Stimulated activated memory B cell treated with anti-CD40 and anti-IgM and Interleukin-4, amounts not matched to agents 10 μg/mL and 1 μg/mL and 100 μg/mL, for 72 hours (primary cell): Measurements from ENCODE around the gene PCBP1.
"Not testable (repeated sequence)": the region's sequence is repeated elsewhere in the genome, so short reads cannot be mapped to it uniquely, and the experiment has no call there.

Experiments used
- ATAC-seq: fragments of 150-1000 bp; cut with Tn5 transposase; 2 replicates; pipeline ENCODE4 v1.10.0; 2021
- H3K27ac Mint-ChIP-seq: one replicate; pipeline ENCODE4 v1.8.0; 2022; ENCODE audit warnings: mild to moderate bottlenecking, mixed read lengths
- H3K27me3 Mint-ChIP-seq: one replicate; pipeline ENCODE4 v1.8.0; 2022; ENCODE audit warnings: mixed read lengths
- H3K36me3 Mint-ChIP-seq: one replicate; pipeline ENCODE4 v1.8.0; 2022; ENCODE audit warnings: mixed read lengths
- H3K4me1 Mint-ChIP-seq: one replicate; pipeline ENCODE4 v1.8.0; 2022; ENCODE audit warnings: mixed read lengths
- H3K4me3 Mint-ChIP-seq: one replicate; pipeline ENCODE4 v1.8.0; 2022; ENCODE audit warnings: mild to moderate bottlenecking, moderate library complexity, mixed read lengths
- H3K9me3 Mint-ChIP-seq: one replicate; pipeline ENCODE4 v1.8.0; 2022; ENCODE audit warnings: mixed read lengths

PCBP1 gene

GRCh38 chr2:70086838-70087701 lies at the start of gene PCBP1:
Gene PCBP1 (plus strand): TSS chr2:70087477. CDS start chr2:70087744, 267 bp downstream.
- Mint-ChIP-seq H3K4me1 (peaks cover 63% of the 10 kb centered on the region), H3K27ac (peak within 1 kb of the TSS; percentile 97), H3K9me3 (no peaks in the 10 kb centered on the region), H3K27me3 (no peaks in the 10 kb centered on the region), H3K4me3 (peak within 1 kb of the TSS; percentile 95), H3K36me3 (peaks cover 50% of the 10 kb centered on the region)
- peak; percentile 80 for ATAC-seq

- Mint-ChIP-seq H3K4me1 (no peaks in the 10 kb centered on the region), H3K27me3 (no peaks in the 10 kb centered on the region), H3K27ac (no peak overlapping the region), H3K36me3 (peaks cover 19% of the 10 kb centered on the region), H3K9me3 (no peaks in the 10 kb centered on the region), H3K4me3 (no peak overlapping the region)
- ATAC-seq = no peak
These were observed 47.9 kb upstream of the PCBP1 start for GRCh38 chr2:70039366-70039765.

GRCh38 chr2:70041663-70042062 lies 45.6 kb upstream of the PCBP1 start:
- Mint-ChIP-seq H3K36me3 (peaks cover 38% of the 10 kb centered on the region), H3K9me3 (no peaks in the 10 kb centered on the region), H3K4me1 (no peaks in the 10 kb centered on the region), H3K27ac (no peak overlapping the region), H3K27me3 (no peaks in the 10 kb centered on the region), H3K4me3 (no peak overlapping the region)
- no peak for ATAC-seq

GRCh38 chr2:70042246-70042645 lies 45.0 kb upstream of the PCBP1 start:
- Mint-ChIP-seq H3K4me3 (no peak overlapping the region), H3K27me3 (no peaks in the 10 kb centered on the region), H3K4me1 (no peaks in the 10 kb centered on the region)

GRCh38 chr2:70043252-70043875 lies 43.9 kb upstream of the PCBP1 start:
- no peak overlapping the region for H3K4me3 Mint-ChIP-seq
- peaks cover 42% of the 10 kb centered on the region for H3K36me3 Mint-ChIP-seq
- peak overlapping the region; percentile 23 for H3K27ac Mint-ChIP-seq
- no peaks in the 10 kb centered on the region for H3K9me3 Mint-ChIP-seq
- H3K27me3 Mint-ChIP-seq = no peaks in the 10 kb centered on the region
- no peaks in the 10 kb centered on the region for H3K4me1 Mint-ChIP-seq
- no peak for ATAC-seq

More at GRCh38 chr2:70042246-70042645, 45.0 kb upstream of the PCBP1 start:
- no peak for ATAC-seq
- no peaks in the 10 kb centered on the region for H3K9me3 Mint-ChIP-seq
- no peak overlapping the region for H3K27ac Mint-ChIP-seq
- peaks cover 44% of the 10 kb centered on the region for H3K36me3 Mint-ChIP-seq

- Mint-ChIP-seq H3K4me3 (no peak overlapping the region), H3K4me1 (no peaks in the 10 kb centered on the region), H3K36me3 (peaks cover 36% of the 10 kb centered on the region), H3K27ac (peak overlapping the region; percentile 23), H3K9me3 (no peaks in the 10 kb centered on the region), H3K27me3 (no peaks in the 10 kb centered on the region)
- ATAC-seq = no peak
These were observed 42.8 kb upstream of the PCBP1 start for GRCh38 chr2:70044290-70045040.

GRCh38 chr2:70045405-70045804 lies 41.9 kb upstream of the PCBP1 start:
- no peak for ATAC-seq
- peaks cover 36% of the 10 kb centered on the region for H3K36me3 Mint-ChIP-seq
- no peaks in the 10 kb centered on the region for H3K4me1 Mint-ChIP-seq
- H3K9me3 Mint-ChIP-seq = no peaks in the 10 kb centered on the region
- no peaks in the 10 kb centered on the region for H3K27me3 Mint-ChIP-seq
- no peak overlapping the region for H3K4me3 Mint-ChIP-seq
- H3K27ac Mint-ChIP-seq = peak overlapping the region; percentile 40

GRCh38 chr2:70045932-70046331 lies 41.3 kb upstream of the PCBP1 start:
- Mint-ChIP-seq H3K27me3 (no peaks in the 10 kb centered on the region), H3K9me3 (no peaks in the 10 kb centered on the region), H3K4me1 (no peaks in the 10 kb centered on the region), H3K36me3 (peaks cover 37% of the 10 kb centered on the region), H3K4me3 (no peak overlapping the region), H3K27ac (peak overlapping the region; percentile 40)
- no peak for ATAC-seq

GRCh38 chr2:70046534-70046933 lies 40.7 kb upstream of the PCBP1 start:
- H3K4me3 Mint-ChIP-seq = no peak overlapping the region
- peaks cover 38% of the 10 kb centered on the region for H3K36me3 Mint-ChIP-seq
- no peaks in the 10 kb centered on the region for H3K27me3 Mint-ChIP-seq
- no peaks in the 10 kb centered on the region for H3K9me3 Mint-ChIP-seq
- H3K4me1 Mint-ChIP-seq = no peaks in the 10 kb centered on the region
- ATAC-seq = no peak
- peak overlapping the region; percentile 6 for H3K27ac Mint-ChIP-seq

GRCh38 chr2:70047451-70047850 lies 39.8 kb upstream of the PCBP1 start:
- Mint-ChIP-seq H3K9me3 (no peaks in the 10 kb centered on the region), H3K27me3 (no peaks in the 10 kb centered on the region), H3K4me3 (no peak overlapping the region), H3K36me3 (peaks cover 46% of the 10 kb centered on the region), H3K4me1 (no peaks in the 10 kb centered on the region), H3K27ac (peak overlapping the region; percentile 6)
- no peak for ATAC-seq

- Mint-ChIP-seq H3K4me3 (no peak overlapping the region), H3K27ac (peak overlapping the region; percentile 35), H3K27me3 (no peaks in the 10 kb centered on the region), H3K36me3 (peaks cover 61% of the 10 kb centered on the region), H3K4me1 (no peaks in the 10 kb centered on the region), H3K9me3 (no peaks in the 10 kb centered on the region)
- no peak for ATAC-seq
These were observed 38.0 kb upstream of the PCBP1 start for GRCh38 chr2:70049255-70049654.

- ATAC-seq = no peak
- Mint-ChIP-seq H3K36me3 (peaks cover 59% of the 10 kb centered on the region), H3K4me3 (no peak overlapping the region), H3K4me1 (no peaks in the 10 kb centered on the region), H3K27me3 (no peaks in the 10 kb centered on the region), H3K9me3 (no peaks in the 10 kb centered on the region), H3K27ac (no peak overlapping the region)
These were observed 36.4 kb upstream of the PCBP1 start for GRCh38 chr2:70050631-70051425.

GRCh38 chr2:70055259-70055658 lies 32.0 kb upstream of the PCBP1 start:
- not testable (repeated sequence) for H3K4me1 Mint-ChIP-seq, H3K9me3 Mint-ChIP-seq, H3K4me3 Mint-ChIP-seq, H3K27me3 Mint-ChIP-seq, H3K27ac Mint-ChIP-seq, ATAC-seq
- H3K36me3 Mint-ChIP-seq = peaks cover 62% of the 10 kb centered on the region

GRCh38 chr2:70061317-70061716 lies 26.0 kb upstream of the PCBP1 start:
- Mint-ChIP-seq H3K9me3 (no peaks in the 10 kb centered on the region), H3K36me3 (peaks cover 54% of the 10 kb centered on the region), H3K27ac (no peak overlapping the region), H3K4me1 (no peaks in the 10 kb centered on the region), H3K27me3 (no peaks in the 10 kb centered on the region), H3K4me3 (no peak overlapping the region)
- no peak for ATAC-seq

GRCh38 chr2:70062270-70062669 lies 25.0 kb upstream of the PCBP1 start:
- H3K4me3 Mint-ChIP-seq = no peak overlapping the region
- no peaks in the 10 kb centered on the region for H3K9me3 Mint-ChIP-seq
- ATAC-seq = no peak
- H3K4me1 Mint-ChIP-seq = peaks cover 7% of the 10 kb centered on the region
- H3K27me3 Mint-ChIP-seq = no peaks in the 10 kb centered on the region
- peaks cover 58% of the 10 kb centered on the region for H3K36me3 Mint-ChIP-seq
- no peak overlapping the region for H3K27ac Mint-ChIP-seq
